HEK293 (cell line): Measurements from ENCODE around the gene CORT.

Source experiments
- CTCF ChIA-PET: fragments of 350-600 bp; formaldehyde crosslinking; extraction: SDS; loops from one replicate; lab custom pipeline; 2021; ENCODE audit warnings: antibody characterized with exemption; lab: Yijun Ruan, JAX
- POLR2A ChIA-PET: fragments of 300-600 bp; formaldehyde crosslinking; extraction: SDS; loops from one replicate; lab custom pipeline; 2020; ENCODE audit warnings: antibody characterized with exemption, inconsistent platforms; lab: Yijun Ruan, JAX
- H3K27ac ChIP-seq: fragments of 200-500 bp; sonication (Bioruptor generic); 2 replicates; pipeline ENCODE4 v1.5.1; 2014; ENCODE audit warnings: low read depth, low read length, control low read depth, inconsistent platforms; ENCODE audit errors: extremely low read depth
- H3K36me3 ChIP-seq, 2 experiments: fragments of 200-500 bp in 1 of 2; sonication (Bioruptor generic) in 1 of 2; 1 replicate in 1 of 2; 2 replicates in 1 of 2; pipeline ENCODE4 v1.5.1; 2014 to 2017; ENCODE audit warnings: inconsistent platforms in 2 of 2, low read length in 2 of 2; ENCODE audit not compliant: control insufficient read depth in 2 of 2, insufficient read depth in 1 of 2
- H3K4me1 ChIP-seq: fragments of 200-500 bp; sonication (Bioruptor generic); 2 replicates; pipeline ENCODE4 v1.5.1; 2014; ENCODE audit warnings: mild to moderate bottlenecking, low read length, inconsistent platforms; ENCODE audit not compliant: control insufficient read depth, insufficient read depth
- H3K4me3 ChIP-seq: 2 replicates; pipeline ENCODE4 v1.5.1; 2011; ENCODE audit warnings: low read depth, mild to moderate bottlenecking, control low read depth, low read length, moderate library complexity
- H3K9me3 ChIP-seq: fragments of 200-500 bp; sonication (Bioruptor generic); 2 replicates; pipeline ENCODE4 v1.5.1; 2014; ENCODE audit warnings: low read depth, low read length, inconsistent platforms; ENCODE audit not compliant: control insufficient read depth, insufficient read depth
- ELK4 ChIP-seq: IDR thresholded peaks from 2 replicates; pipeline ENCODE4 v1.6.1; 2011; ENCODE audit warnings: mild to moderate bottlenecking, low read depth, low read length, borderline replicate concordance
- GLIS2 ChIP-seq: fragments of 450-650 bp; formaldehyde crosslinking; IDR thresholded peaks from 2 replicates; pipeline ENCODE4 v1.5.1; 2016; ENCODE audit warnings: missing biosample characterization, missing genetic modification characterization
- HOXA7 ChIP-seq: sonication (generic); formaldehyde crosslinking; IDR thresholded peaks from 2 replicates; pipeline ENCODE4 v1.8.1; 2022; ENCODE audit warnings: missing genetic modification reagents, borderline replicate concordance
- KLF1 ChIP-seq: fragments of 450-650 bp; formaldehyde crosslinking; IDR thresholded peaks from 2 replicates; pipeline ENCODE4 v1.5.1; 2016; ENCODE audit warnings: missing biosample characterization, missing genetic modification characterization
- MEIS1 ChIP-seq: sonication (generic); formaldehyde crosslinking; IDR thresholded peaks from 2 replicates; pipeline ENCODE4 v1.8.1; 2022; ENCODE audit warnings: missing genetic modification reagents, mild to moderate bottlenecking, borderline replicate concordance
- SCRT2 ChIP-seq: fragments of 450-650 bp; formaldehyde crosslinking; IDR thresholded peaks from 2 replicates; pipeline ENCODE4 v1.5.1; 2016; ENCODE audit warnings: missing biosample characterization, missing genetic modification characterization
- YY1 ChIP-seq: fragments of 450-650 bp; formaldehyde crosslinking; IDR thresholded peaks from 2 replicates; pipeline ENCODE4 v1.5.1; 2018; ENCODE audit warnings: missing biosample characterization, missing genetic modification characterization
- YY2 ChIP-seq: fragments of 450-650 bp; formaldehyde crosslinking; IDR thresholded peaks from 2 replicates; pipeline ENCODE4 v1.5.1; 2016; ENCODE audit warnings: missing biosample characterization, missing genetic modification characterization
- ZBTB10 ChIP-seq: fragments of 450-650 bp; formaldehyde crosslinking; IDR thresholded peaks from 2 replicates; pipeline ENCODE4 v1.5.1; 2016; ENCODE audit warnings: missing biosample characterization, missing genetic modification characterization
- ZBTB20 ChIP-seq: fragments of 450-650 bp; formaldehyde crosslinking; IDR thresholded peaks from 2 replicates; pipeline ENCODE4 v1.5.1; 2016; ENCODE audit warnings: missing biosample characterization, missing genetic modification characterization
- ZBTB48 ChIP-seq: fragments of 450-650 bp; formaldehyde crosslinking; IDR thresholded peaks from 2 replicates; pipeline ENCODE4 v1.5.1; 2016; ENCODE audit warnings: missing biosample characterization, missing genetic modification characterization
- ZBTB8A ChIP-seq: fragments of 450-650 bp; formaldehyde crosslinking; IDR thresholded peaks from 2 replicates; pipeline ENCODE4 v1.5.1; 2016; ENCODE audit warnings: missing biosample characterization, missing genetic modification characterization
- ZFP69B ChIP-seq: fragments of 450-650 bp; formaldehyde crosslinking; IDR thresholded peaks from 2 replicates; pipeline ENCODE4 v1.5.1; 2016; ENCODE audit warnings: missing biosample characterization, missing genetic modification characterization
- ZNF112 ChIP-seq: fragments of 450-650 bp; formaldehyde crosslinking; IDR thresholded peaks from 2 replicates; pipeline ENCODE4 v1.5.0; 2017; ENCODE audit warnings: missing biosample characterization, missing genetic modification characterization
- ZNF121 ChIP-seq: fragments of 450-650 bp; formaldehyde crosslinking; IDR thresholded peaks from 2 replicates; pipeline ENCODE4 v1.5.1; 2016; ENCODE audit warnings: missing biosample characterization, missing genetic modification characterization
- ZNF138 ChIP-seq: fragments of 450-650 bp; formaldehyde crosslinking; IDR thresholded peaks from 2 replicates; pipeline ENCODE4 v1.5.1; 2016; ENCODE audit warnings: missing biosample characterization, missing genetic modification characterization, borderline replicate concordance
- ZNF184 ChIP-seq: fragments of 450-650 bp; IDR thresholded peaks from 2 replicates; pipeline ENCODE4 v1.5.1; 2018; ENCODE audit warnings: missing biosample characterization, mild to moderate bottlenecking, missing genetic modification characterization
- ZNF266 ChIP-seq: fragments of 450-650 bp; formaldehyde crosslinking; IDR thresholded peaks from 2 replicates; pipeline ENCODE4 v1.5.1; 2016; ENCODE audit warnings: missing biosample characterization, missing genetic modification characterization, low read depth
- ZNF280D ChIP-seq: fragments of 450-650 bp; formaldehyde crosslinking; IDR thresholded peaks from 2 replicates; pipeline ENCODE4 v1.5.1; 2016; ENCODE audit warnings: missing biosample characterization, missing genetic modification characterization
- ZNF362 ChIP-seq: fragments of 450-650 bp; formaldehyde crosslinking; IDR thresholded peaks from 2 replicates; pipeline ENCODE4 v1.5.1; 2016; ENCODE audit warnings: missing biosample characterization, missing genetic modification characterization
- ZNF433 ChIP-seq: fragments of 450-650 bp; formaldehyde crosslinking; IDR thresholded peaks from 2 replicates; pipeline ENCODE4 v1.5.1; 2016; ENCODE audit warnings: missing biosample characterization, missing genetic modification characterization, low read depth
- ZNF544 ChIP-seq: fragments of 450-650 bp; formaldehyde crosslinking; IDR thresholded peaks from 2 replicates; pipeline ENCODE4 v1.5.0; 2017; ENCODE audit warnings: missing biosample characterization, missing genetic modification characterization
- ZNF624 ChIP-seq: fragments of 450-650 bp; formaldehyde crosslinking; IDR thresholded peaks from 2 replicates; pipeline ENCODE4 v1.5.1; 2017; ENCODE audit warnings: missing biosample characterization, missing genetic modification characterization
- ZNF660 ChIP-seq: fragments of 450-650 bp; IDR thresholded peaks from 2 replicates; pipeline ENCODE4 v1.5.1; 2018; ENCODE audit warnings: missing biosample characterization, mild to moderate bottlenecking, missing genetic modification characterization
- ZNF776 ChIP-seq: fragments of 450-650 bp; formaldehyde crosslinking; IDR thresholded peaks from 2 replicates; pipeline ENCODE4 v1.5.0; 2017; ENCODE audit warnings: missing biosample characterization, missing genetic modification characterization, borderline replicate concordance
- ZNF792 ChIP-seq: fragments of 450-650 bp; formaldehyde crosslinking; IDR thresholded peaks from 2 replicates; pipeline ENCODE4 v1.5.1; 2016; ENCODE audit warnings: missing biosample characterization, missing genetic modification characterization

The CORT gene

GRCh38 chr1:10474613-10475507, 25.0 kb downstream of the CORT start, which contains the start of gene PEX14 (continued):
- TF ChIP-seq ELK4 (no peak), ZNF776 (no peak), ZBTB8A (tag by site-specific recombination) (peak; percentile 55), YY1 (tag by site-specific recombination) (peak; percentile 94), ZBTB20 (tag by site-specific recombination) (peak; percentile 75), ZNF280D (no peak), YY2 (tag by site-specific recombination) (peak; percentile 93), ZNF362 (no peak)

- TF ChIP-seq SCRT2 (tag by site-specific recombination) (no peak), HOXA7 (CRISPR knock-in tag) (no peak), GLIS2 (tag by site-specific recombination) (0 out of 2 replicates have a peak, but pooled peaks have one; percentile 3), ZBTB48 (tag by site-specific recombination) (0 out of 2 replicates have a peak, but pooled peaks have one; percentile 3), ZNF544 (tag by site-specific recombination) (no peak), ZNF266 (tag by site-specific recombination) (no peak), ZNF112 (tag by site-specific recombination) (no peak), ZNF433 (tag by site-specific recombination) (no peak), KLF1 (tag by site-specific recombination) (no peak)
- peak overlapping the region; percentile 92 for H3K4me3 ChIP-seq
- no peaks in the 10 kb centered on the region for H3K9me3 ChIP-seq
- POLR2A ChIA-PET: interaction anchor here (0.5 to 0.6 kb wide), 2 partner anchors 11 to 77 kb away, joined by 3 read pairs; partner anchors contain the start of gene PGD
- CTCF ChIA-PET: interaction anchor here (0.6 kb wide), 1 partner anchor 1168 kb away, joined by 3 read pairs; no protein-coding TSS in a partner anchor
- no peaks in the 10 kb centered on the region for H3K4me1 ChIP-seq
- H3K27ac ChIP-seq: peak overlapping the region; percentile 68
- H3K36me3 ChIP-seq: peaks cover 0 to 8% of the 10 kb centered on the region in 2 experiments; a peak in 1 of 3 replicates
Observed at GRCh38 chr1:10475510-10475909, 25.7 kb downstream of the CORT start.

- H3K4me1 ChIP-seq: no peaks in the 10 kb centered on the region
- H3K4me3 ChIP-seq: no peak overlapping the region
- CTCF ChIA-PET: interaction anchor here (2.8 kb wide), 1 partner anchor 15 kb away, joined by 17 read pairs; no protein-coding TSS in a partner anchor
- H3K9me3 ChIP-seq: no peaks in the 10 kb centered on the region
- H3K27ac ChIP-seq: no peak overlapping the region
- POLR2A ChIA-PET: no interaction called here
- H3K36me3 ChIP-seq: peaks cover 6 to 8% of the 10 kb centered on the region in 2 experiments; a peak in 2 of 3 replicates
- TF ChIP-seq ZFP69B (tag by site-specific recombination) (no peak), ZNF121 (tag by site-specific recombination) (no peak), ZNF624 (tag by site-specific recombination) (no peak), ZBTB10 (no peak), ZNF660 (tag by site-specific recombination) (no peak), MEIS1 (CRISPR knock-in tag) (no peak), ZNF184 (tag by site-specific recombination) (no peak), ZNF138 (tag by site-specific recombination) (no peak), ZNF792 (tag by site-specific recombination) (no peak)
Observed at GRCh38 chr1:10479296-10479695, 29.5 kb downstream of the CORT start.
